ENCODE data around the gene NEK10.
"Not testable (repeated sequence)": the region's sequence is repeated elsewhere in the genome, so short reads cannot be mapped to it uniquely, and the experiment has no call there.

Gene NEK10

GRCh38 chr3:27354161-27354560 lies 15.0 kb downstream of the NEK10 start:
- no peak for DNase-seq (ENCODE audit: low read depth)

- no peak for DNase-seq (ENCODE audit: low read depth)
Observed at GRCh38 chr3:27353221-27353620, 16.0 kb downstream of the NEK10 start.

- DNase-seq (ENCODE audit: low read depth): no peak
Observed at GRCh38 chr3:27352047-27352446, 17.1 kb downstream of the NEK10 start.

GRCh38 chr3:27349832-27350231 lies 19.4 kb downstream of the NEK10 start:
- DNase-seq (ENCODE audit: low read depth): no peak

- no peak for DNase-seq (ENCODE audit: low read depth)
Observed at GRCh38 chr3:27345959-27346865, 23.0 kb downstream of the NEK10 start.

GRCh38 chr3:27345493-27345892 lies 23.7 kb downstream of the NEK10 start:
- no peak for DNase-seq (ENCODE audit: low read depth)

- DNase-seq (ENCODE audit: low read depth): no peak
Observed at GRCh38 chr3:27345045-27345444, 24.1 kb downstream of the NEK10 start.

- no peak for DNase-seq (ENCODE audit: low read depth)
Observed at GRCh38 chr3:27344192-27344591, 25.0 kb downstream of the NEK10 start.

- no peak for DNase-seq (ENCODE audit: low read depth)
Observed at GRCh38 chr3:27342267-27342666, 26.9 kb downstream of the NEK10 start.

- DNase-seq (ENCODE audit: low read depth): no peak
Observed at GRCh38 chr3:27340534-27340933, 28.6 kb downstream of the NEK10 start.

GRCh38 chr3:27335571-27335970 lies 33.6 kb downstream of the NEK10 start:
- no peak for DNase-seq (ENCODE audit: low read depth)

- DNase-seq (ENCODE audit: low read depth): no peak
Observed at GRCh38 chr3:27333843-27334242, 35.3 kb downstream of the NEK10 start.

GRCh38 chr3:27328982-27329762 lies 40.0 kb downstream of the NEK10 start:
- not testable (repeated sequence) for DNase-seq (ENCODE audit: low read depth)

GRCh38 chr3:27326629-27327545 lies 42.3 kb downstream of the NEK10 start:
- DNase-seq (ENCODE audit: low read depth): peak; percentile 81

GRCh38 chr3:27326202-27326601 lies 43.0 kb downstream of the NEK10 start:
- peak; percentile 62 for DNase-seq (ENCODE audit: low read depth)

GRCh38 chr3:27325419-27325818 lies 43.8 kb downstream of the NEK10 start:
- DNase-seq (ENCODE audit: low read depth): no peak

GRCh38 chr3:27324686-27325085 lies 44.5 kb downstream of the NEK10 start:
- no peak for DNase-seq (ENCODE audit: low read depth)

GRCh38 chr3:27323087-27323570 lies 46.1 kb downstream of the NEK10 start:
- DNase-seq (ENCODE audit: low read depth): no peak

GRCh38 chr3:27322634-27323033 lies 46.5 kb downstream of the NEK10 start:
- no peak for DNase-seq (ENCODE audit: low read depth)

GRCh38 chr3:27319847-27320526 lies 49.2 kb downstream of the NEK10 start:
- DNase-seq (ENCODE audit: low read depth): no peak

- no peak for DNase-seq (ENCODE audit: low read depth)
Observed at GRCh38 chr3:27319304-27319703, 49.9 kb downstream of the NEK10 start.
